DOHH2 (cell line): Measurements from ENCODE around the gene SYNDIG1.

Experiments used
- CTCF ChIP-seq: fragments of 200-600 bp; sonication (generic); IDR thresholded peaks from one replicate; pipeline ENCODE4 v1.5.1; 2014; ENCODE audit warnings: antibody characterized with exemption, mild to moderate bottlenecking, low read depth, low read length; ENCODE audit not compliant: poor library complexity, severe bottlenecking
- EZH2phosphoT487 ChIP-seq: fragments of 200-600 bp; sonication (generic); IDR thresholded peaks from 2 replicates; pipeline ENCODE4 v1.6.1; 2017; ENCODE audit warnings: borderline replicate concordance, mild to moderate bottlenecking, antibody characterized with exemption, low read length, moderate library complexity, mixed read lengths

GRCh38 chr20:24663496-24663895 is 194.1 kb downstream of the SYNDIG1 start:
- TF ChIP-seq CTCF = no peak
- TF ChIP-seq EZH2phosphoT487 = no peak
